Measurements from ENCODE around the gene SLC41A3. TPM values are rescaled to one million over a fixed set of nuclear protein-coding genes. Genes with fewer than 3 reads are reported as not detected.
A peak's percentile ranks its signal among the peaks of the same experiment; 100 is the strongest.
"Not testable (repeated sequence)": the region's sequence is repeated elsewhere in the genome, so short reads cannot be mapped to it uniquely, and the experiment has no call there.

The SLC41A3 gene
- total RNA-seq, 2 experiments from 2014 or later: 26.0 to 31.1 TPM

- Mint-ChIP-seq H3K4me1 (peaks cover 4% of the 10 kb centered on the region), H3K36me3 (ENCODE audit: low read depth) (peaks cover 6% of the 10 kb centered on the region), H3K4me3 (no peak overlapping the region), H3K9me3 (no peaks in the 10 kb centered on the region), H3K27me3 (no peaks in the 10 kb centered on the region), H3K27ac (no peak overlapping the region)
- no peak for DNase-seq
- CTCF ChIA-PET: interaction anchor here (0.5 to 1.6 kb wide), 2 partner anchors 10 to 128 kb away, joined by 4 read pairs; no protein-coding TSS in a partner anchor
- POLR2A ChIA-PET: no interaction called here
Observed at GRCh38 chr3:126016616-126017015, 67.3 kb downstream of the SLC41A3 start.

- peaks cover 10% of the 10 kb centered on the region for H3K36me3 Mint-ChIP-seq (ENCODE audit: low read depth)
- H3K27ac Mint-ChIP-seq: no peak overlapping the region
- H3K9me3 Mint-ChIP-seq: no peaks in the 10 kb centered on the region
- H3K4me1 Mint-ChIP-seq: peaks cover 4% of the 10 kb centered on the region
- no peak overlapping the region for H3K4me3 Mint-ChIP-seq
- ChIA-PET POLR2A (no interaction called here), CTCF (interaction anchor here (1.6 kb wide), 1 partner anchor 8 kb away, joined by 4 read pairs; no protein-coding TSS in a partner anchor)
- H3K27me3 Mint-ChIP-seq: no peaks in the 10 kb centered on the region
- DNase-seq: no peak
Observed at GRCh38 chr3:126015075-126015474, 68.8 kb downstream of the SLC41A3 start.

- H3K4me1 Mint-ChIP-seq: peaks cover 4% of the 10 kb centered on the region
- no peaks in the 10 kb centered on the region for H3K9me3 Mint-ChIP-seq
- no peaks in the 10 kb centered on the region for H3K27me3 Mint-ChIP-seq
- H3K27ac Mint-ChIP-seq: no peak overlapping the region
- ChIA-PET CTCF (no interaction called here), POLR2A (no interaction called here)
- H3K4me3 Mint-ChIP-seq: no peak overlapping the region
- peaks cover 10% of the 10 kb centered on the region for H3K36me3 Mint-ChIP-seq (ENCODE audit: low read depth)
- DNase-seq: no peak
Observed at GRCh38 chr3:126014252-126014651, 69.7 kb downstream of the SLC41A3 start.

GRCh38 chr3:126013751-126014156 lies 70.2 kb downstream of the SLC41A3 start:
- Mint-ChIP-seq H3K36me3 (ENCODE audit: low read depth) (peaks cover 10% of the 10 kb centered on the region), H3K27ac (no peak overlapping the region), H3K9me3 (no peaks in the 10 kb centered on the region), H3K4me1 (peaks cover 4% of the 10 kb centered on the region), H3K27me3 (no peaks in the 10 kb centered on the region), H3K4me3 (no peak overlapping the region)
- DNase-seq: no peak
- ChIA-PET CTCF (interaction anchor here (0.6 kb wide), 1 partner anchor 142 kb away, joined by 3 read pairs; no protein-coding TSS in a partner anchor), POLR2A (no interaction called here)

- POLR2A ChIA-PET: no interaction called here
- peaks cover 16% of the 10 kb centered on the region for H3K36me3 Mint-ChIP-seq (ENCODE audit: low read depth)
- H3K27me3 Mint-ChIP-seq: no peaks in the 10 kb centered on the region
- H3K4me1 Mint-ChIP-seq: peaks cover 4% of the 10 kb centered on the region
- H3K27ac Mint-ChIP-seq: no peak overlapping the region
- DNase-seq: no peak
- no peak overlapping the region for H3K4me3 Mint-ChIP-seq
- no peaks in the 10 kb centered on the region for H3K9me3 Mint-ChIP-seq
- CTCF ChIA-PET: interaction anchor here (0.6 kb wide), 1 partner anchor 1239 kb away, joined by 3 read pairs; no protein-coding TSS in a partner anchor
Observed at GRCh38 chr3:126009181-126009580, 74.7 kb downstream of the SLC41A3 start.

- no peak overlapping the region for H3K27ac Mint-ChIP-seq
- POLR2A ChIA-PET: no interaction called here
- CTCF ChIA-PET: interaction anchor here (1.1 kb wide), 1 partner anchor 73 kb away, joined by 3 read pairs; no protein-coding TSS in a partner anchor
- DNase-seq: no peak
- no peak overlapping the region for H3K4me3 Mint-ChIP-seq
- H3K9me3 Mint-ChIP-seq: no peaks in the 10 kb centered on the region
- peaks cover 14% of the 10 kb centered on the region for H3K36me3 Mint-ChIP-seq (ENCODE audit: low read depth)
- H3K27me3 Mint-ChIP-seq: no peaks in the 10 kb centered on the region
- peaks cover 4% of the 10 kb centered on the region for H3K4me1 Mint-ChIP-seq
Observed at GRCh38 chr3:126008219-126008618, 75.7 kb downstream of the SLC41A3 start.

- Mint-ChIP-seq H3K4me1 (no peaks in the 10 kb centered on the region), H3K9me3 (peaks cover 8% of the 10 kb centered on the region), H3K4me3 (no peak overlapping the region), H3K27me3 (no peaks in the 10 kb centered on the region), H3K36me3 (ENCODE audit: low read depth) (peaks cover 9% of the 10 kb centered on the region), H3K27ac (no peak overlapping the region)
- ChIA-PET POLR2A (no interaction called here), CTCF (interaction anchor here (1.7 kb wide), 1 partner anchor 10 kb away, joined by 4 read pairs; no protein-coding TSS in a partner anchor)
- no peak for DNase-seq
Observed at GRCh38 chr3:126005951-126006350, 78.0 kb downstream of the SLC41A3 start.

- DNase-seq: no peak
- Mint-ChIP-seq H3K27me3 (no peaks in the 10 kb centered on the region), H3K36me3 (ENCODE audit: low read depth) (peaks cover 6% of the 10 kb centered on the region), H3K9me3 (peaks cover 9% of the 10 kb centered on the region), H3K27ac (no peak overlapping the region), H3K4me1 (no peaks in the 10 kb centered on the region), H3K4me3 (no peak overlapping the region)
- POLR2A ChIA-PET: no interaction called here
- CTCF ChIA-PET: no interaction called here
Observed at GRCh38 chr3:126004692-126005091, 79.2 kb downstream of the SLC41A3 start.

- H3K27me3 Mint-ChIP-seq: no peaks in the 10 kb centered on the region
- peaks cover 12% of the 10 kb centered on the region for H3K9me3 Mint-ChIP-seq
- CTCF ChIA-PET: no interaction called here
- H3K27ac Mint-ChIP-seq: no peak overlapping the region
- no peak for DNase-seq
- H3K4me3 Mint-ChIP-seq: no peak overlapping the region
- no peaks in the 10 kb centered on the region for H3K4me1 Mint-ChIP-seq
- POLR2A ChIA-PET: no interaction called here
- peaks cover 6% of the 10 kb centered on the region for H3K36me3 Mint-ChIP-seq (ENCODE audit: low read depth)
Observed at GRCh38 chr3:126004217-126004616, 79.7 kb downstream of the SLC41A3 start.

- no peak for DNase-seq
- H3K4me1 Mint-ChIP-seq: no peaks in the 10 kb centered on the region
- CTCF ChIA-PET: no interaction called here
Observed at GRCh38 chr3:126003447-126004190, 80.3 kb downstream of the SLC41A3 start.

GRCh38 chr3:126002189-126002588 lies 81.7 kb downstream of the SLC41A3 start:
- Mint-ChIP-seq H3K4me1 (no peaks in the 10 kb centered on the region), H3K9me3 (peaks cover 15% of the 10 kb centered on the region), H3K4me3 (no peak overlapping the region), H3K27ac (no peak overlapping the region), H3K27me3 (no peaks in the 10 kb centered on the region), H3K36me3 (ENCODE audit: low read depth) (peaks cover 4% of the 10 kb centered on the region)
- CTCF ChIA-PET: no interaction called here
- POLR2A ChIA-PET: no interaction called here
- no peak for DNase-seq

More at GRCh38 chr3:126003447-126004190, 80.3 kb downstream of the SLC41A3 start:
- Mint-ChIP-seq H3K36me3 (ENCODE audit: low read depth) (peaks cover 8% of the 10 kb centered on the region), H3K4me3 (no peak overlapping the region), H3K27ac (no peak overlapping the region), H3K9me3 (peaks cover 15% of the 10 kb centered on the region), H3K27me3 (no peaks in the 10 kb centered on the region)
- POLR2A ChIA-PET: no interaction called here

- DNase-seq; H3K27ac Mint-ChIP-seq; H3K4me1 Mint-ChIP-seq; H3K27me3 Mint-ChIP-seq; CTCF ChIA-PET; H3K36me3 Mint-ChIP-seq (ENCODE audit: low read depth); POLR2A ChIA-PET; H3K4me3 Mint-ChIP-seq: not testable (repeated sequence)
- peaks cover 10% of the 10 kb centered on the region for H3K9me3 Mint-ChIP-seq
Observed at GRCh38 chr3:125996751-125997150, 87.2 kb downstream of the SLC41A3 start.

GRCh38 chr3:125990253-125990970 lies 93.5 kb downstream of the SLC41A3 start:
- H3K27me3 Mint-ChIP-seq: no peaks in the 10 kb centered on the region
- POLR2A ChIA-PET: interaction anchor here (0.6 kb wide), 1 partner anchor 1726 kb away, joined by 3 read pairs; no protein-coding TSS in a partner anchor
- peak overlapping the region; percentile 97 for H3K27ac Mint-ChIP-seq
- peaks cover 23% of the 10 kb centered on the region for H3K4me1 Mint-ChIP-seq
- H3K4me3 Mint-ChIP-seq: peak overlapping the region; percentile 88
- H3K9me3 Mint-ChIP-seq: peaks cover 4% of the 10 kb centered on the region
- peak; percentile 82 for DNase-seq
- CTCF ChIA-PET: interaction anchor here (0.7 to 2.5 kb wide), 3 partner anchors 15 to 90 kb away, joined by 3 to 5 read pairs (median 3); no protein-coding TSS in a partner anchor
- peaks cover 4% of the 10 kb centered on the region for H3K36me3 Mint-ChIP-seq (ENCODE audit: low read depth)
